Measurements from ENCODE around the gene PRKN. TPM values are rescaled to one million over a fixed set of nuclear protein-coding genes. Genes with fewer than 3 reads are reported as not detected.

The PRKN gene
- total and polyA plus RNA-seq, 2 experiments from 2014 or later = 0.10 to 0.84 TPM

GRCh38 chr6:162576016-162576415 is 151.6 kb downstream of the PRKN start (continued):
- TF ChIP-seq ETS1 (IDR thresholded peaks at IDR 0.05) = no peak
- no peak for TF ChIP-seq NANOG (IDR thresholded peaks at IDR 0.05; ENCODE audit: borderline replicate concordance)
- TF ChIP-seq JUNB (IDR thresholded peaks at IDR 0.05; ENCODE audit: unreplicated experiment) = no peak
- no peak for TF ChIP-seq ZNF114 (CRISPR knock-in tag; IDR thresholded peaks at IDR 0.05)
- no peak for TF ChIP-seq STAT1 (IDR thresholded peaks at IDR 0.05; ENCODE audit: unreplicated experiment)
- TF ChIP-seq CREB1 (CRISPR knock-in tag; IDR thresholded peaks at IDR 0.05; ENCODE audit: low read depth) = no peak

- ATAC-seq = no peak
- Histone ChIP-seq H3K79me2 (replicated peaks; ENCODE audit: insufficient read depth) (no peaks in the 10 kb centered on the region), H3K4me2 (no peak overlapping the region), H3K9me2 (ENCODE audit: insufficient read depth) (no peaks in the 10 kb centered on the region), H3K36me3 (ENCODE audit: insufficient read depth) (no peaks in the 10 kb centered on the region), H3K27ac (ENCODE audit: low read depth) (no peak overlapping the region), H4K20me1 (replicated peaks; ENCODE audit: insufficient read depth) (no peaks in the 10 kb centered on the region), H3K4me3 (no peak overlapping the region), H3K4me1 (ENCODE audit: insufficient read depth) (no peaks in the 10 kb centered on the region), H3K27me3 (ENCODE audit: insufficient read depth) (no peaks in the 10 kb centered on the region), H2AFZ (no peak overlapping the region), H3F3A (replicated peaks; ENCODE audit: low read depth) (no peaks in the 10 kb centered on the region)
- H3K4me1 Mint-ChIP-seq = peaks cover 9% of the 10 kb centered on the region
- H3K4me3 Mint-ChIP-seq = no peak overlapping the region
- no peak for DNase-seq (ENCODE audit: low spot score)
- TF ChIP-seq JUNB (IDR thresholded peaks at IDR 0.05; ENCODE audit: unreplicated experiment) (no peak), POLR2AphosphoS5 (IDR thresholded peaks at IDR 0.05; ENCODE audit: low read depth) (no peak)
- no peak overlapping the region for H3K27ac Mint-ChIP-seq
- H3K27me3 Mint-ChIP-seq (ENCODE audit: insufficient read depth, low read depth, poor library complexity) = peaks cover 4% of the 10 kb centered on the region
- H3K36me3 Mint-ChIP-seq (ENCODE audit: low read depth) = peaks cover 13% of the 10 kb centered on the region
- H3K9me3 Mint-ChIP-seq = peaks cover 17% of the 10 kb centered on the region
Measured at GRCh38 chr6:162572240-162572639, 155.3 kb downstream of the PRKN start.

GRCh38 chr6:162568266-162568665 is 159.3 kb downstream of the PRKN start:
- H3K4me1 ChIP-seq (ENCODE audit: insufficient read depth) = no peaks in the 10 kb centered on the region
- no peak overlapping the region for H3K27ac Mint-ChIP-seq
- no peaks in the 10 kb centered on the region for H3K79me2 ChIP-seq (replicated peaks; ENCODE audit: insufficient read depth)
- no peak overlapping the region for H3K4me3 Mint-ChIP-seq
- H3K27me3 Mint-ChIP-seq (ENCODE audit: insufficient read depth, low read depth, poor library complexity) = peaks cover 2% of the 10 kb centered on the region
- H4K20me1 ChIP-seq (replicated peaks; ENCODE audit: insufficient read depth) = no peaks in the 10 kb centered on the region
- ATAC-seq (no peak), DNase-seq (ENCODE audit: low spot score) (no peak)
- no peaks in the 10 kb centered on the region for H3K27me3 ChIP-seq (ENCODE audit: insufficient read depth)
- peaks cover 13% of the 10 kb centered on the region for H3K36me3 Mint-ChIP-seq (ENCODE audit: low read depth)
- H3K36me3 ChIP-seq (ENCODE audit: insufficient read depth) = no peaks in the 10 kb centered on the region
- H2AFZ ChIP-seq = no peak overlapping the region
- H3F3A ChIP-seq (replicated peaks; ENCODE audit: low read depth) = no peaks in the 10 kb centered on the region
- H3K27ac ChIP-seq (ENCODE audit: low read depth) = no peak overlapping the region
- no peak overlapping the region for H3K4me3 ChIP-seq
- no peaks in the 10 kb centered on the region for H3K9me2 ChIP-seq (ENCODE audit: insufficient read depth)
- peaks cover 28% of the 10 kb centered on the region for H3K9me3 Mint-ChIP-seq
- peaks cover 6% of the 10 kb centered on the region for H3K4me1 Mint-ChIP-seq
- H3K4me2 ChIP-seq = no peak overlapping the region
- TF ChIP-seq REST (IDR thresholded peaks at IDR 0.05; ENCODE audit: unreplicated experiment) (no peak), EZH2phosphoT487 (IDR thresholded peaks at IDR 0.05; ENCODE audit: unreplicated experiment) (no peak), ZNF331 (CRISPR knock-in tag; IDR thresholded peaks at IDR 0.05; ENCODE audit: low read depth) (no peak), NANOG (IDR thresholded peaks at IDR 0.05; ENCODE audit: borderline replicate concordance) (no peak), EZH2 (IDR thresholded peaks at IDR 0.05; ENCODE audit: low read depth, unreplicated experiment) (no peak)

Measured in GM23338 (cell line).